ENCODE measurements around the gene DOC2B.
A peak's percentile ranks its signal among the peaks of the same experiment; 100 is the strongest.
"Not testable (repeated sequence)": the region's sequence is repeated elsewhere in the genome, so short reads cannot be mapped to it uniquely, and the experiment has no call there.

DOC2B gene

GRCh38 chr17:144936-145670 is 36.3 kb downstream of the DOC2B start:
- DNase-seq (ENCODE audit: low read depth in 2 of 2) = no peak

GRCh38 chr17:143785-144281 is 37.6 kb downstream of the DOC2B start:
- peak; percentile 69 to 84 for DNase-seq (ENCODE audit: low read depth in 2 of 2)

- DNase-seq (ENCODE audit: low read depth in 2 of 2) = no peak
Observed at GRCh38 chr17:142876-143784, 38.3 kb downstream of the DOC2B start.

GRCh38 chr17:142102-142661 is 39.3 kb downstream of the DOC2B start:
- DNase-seq (ENCODE audit: low read depth in 2 of 2) = peak; percentile 32 to 55

- not testable (repeated sequence) for DNase-seq (ENCODE audit: low read depth in 2 of 2)
Observed at GRCh38 chr17:139401-140205, 41.8 kb downstream of the DOC2B start.

- not testable (repeated sequence) for DNase-seq (ENCODE audit: low read depth in 2 of 2)
Observed at GRCh38 chr17:137166-137807, 44.2 kb downstream of the DOC2B start, which contains the start of gene SCGB1C2. Gene SCGB1C2, plus strand, starts transcription at chr17:137569. Its CDS starts 22 bp downstream, at chr17:137591.

- peak; percentile 52 to 60 for DNase-seq (ENCODE audit: low read depth in 2 of 2)
Observed at GRCh38 chr17:136531-136930, 44.9 kb downstream of the DOC2B start.

GRCh38 chr17:135895-136294 is 45.6 kb downstream of the DOC2B start:
- DNase-seq (ENCODE audit: low read depth in 2 of 2) = not testable (repeated sequence)

GRCh38 chr17:135022-135421 is 46.4 kb downstream of the DOC2B start:
- DNase-seq (ENCODE audit: low read depth in 2 of 2) = not testable (repeated sequence)

- DNase-seq (ENCODE audit: low read depth in 2 of 2) = peak; percentile 26 to 51
Observed at GRCh38 chr17:134332-134785, 47.1 kb downstream of the DOC2B start.

- DNase-seq (ENCODE audit: low read depth in 2 of 2) = not testable (repeated sequence)
Observed at GRCh38 chr17:133932-134331, 47.5 kb downstream of the DOC2B start.

- not testable (repeated sequence) for DNase-seq (ENCODE audit: low read depth in 2 of 2)
Observed at GRCh38 chr17:118339-118917, 63.0 kb downstream of the DOC2B start.

GRCh38 chr17:113111-113510 is 68.3 kb downstream of the DOC2B start:
- DNase-seq (ENCODE audit: low read depth in 2 of 2) = not testable (repeated sequence)
